Activated T-cell treated with anti-CD3 and anti-CD28 coated beads for 4 hours (primary cell): Measurements from ENCODE around the gene EVI5L.

Source experiments
- DNase-seq: peaks from one replicate; pipeline ENCODE4 v3.0.0-alpha.2; 2020

The EVI5L gene

DNA sequence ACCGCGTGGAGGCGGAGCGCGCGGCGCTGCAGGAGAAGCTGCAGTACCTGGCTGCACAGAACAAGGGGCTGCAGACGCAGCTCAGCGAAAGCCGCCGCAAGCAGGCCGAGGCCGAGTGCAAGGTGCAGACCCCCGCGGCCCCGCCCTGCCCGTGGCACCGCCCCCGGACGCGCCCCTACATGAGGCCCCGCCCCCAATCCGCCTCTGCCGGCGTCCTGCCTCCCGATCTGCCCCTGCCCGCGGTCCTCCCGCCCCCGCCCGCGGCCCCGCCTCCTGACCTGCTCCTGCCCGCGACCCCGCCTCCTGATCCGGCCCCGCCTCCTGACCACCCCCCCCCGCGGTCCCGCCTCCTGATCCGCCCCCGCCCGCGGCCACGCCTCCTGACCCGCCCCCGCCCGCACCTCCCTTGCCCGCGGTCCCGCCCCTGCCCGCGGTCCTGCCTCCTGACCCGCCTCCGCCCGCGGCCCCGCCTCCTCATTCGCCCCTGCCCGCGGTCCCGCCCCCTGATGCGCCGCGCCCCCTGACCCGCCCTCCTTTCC lies 32.5 kb downstream of the EVI5L start:
- DNase-seq: peak; percentile 62

DNA sequence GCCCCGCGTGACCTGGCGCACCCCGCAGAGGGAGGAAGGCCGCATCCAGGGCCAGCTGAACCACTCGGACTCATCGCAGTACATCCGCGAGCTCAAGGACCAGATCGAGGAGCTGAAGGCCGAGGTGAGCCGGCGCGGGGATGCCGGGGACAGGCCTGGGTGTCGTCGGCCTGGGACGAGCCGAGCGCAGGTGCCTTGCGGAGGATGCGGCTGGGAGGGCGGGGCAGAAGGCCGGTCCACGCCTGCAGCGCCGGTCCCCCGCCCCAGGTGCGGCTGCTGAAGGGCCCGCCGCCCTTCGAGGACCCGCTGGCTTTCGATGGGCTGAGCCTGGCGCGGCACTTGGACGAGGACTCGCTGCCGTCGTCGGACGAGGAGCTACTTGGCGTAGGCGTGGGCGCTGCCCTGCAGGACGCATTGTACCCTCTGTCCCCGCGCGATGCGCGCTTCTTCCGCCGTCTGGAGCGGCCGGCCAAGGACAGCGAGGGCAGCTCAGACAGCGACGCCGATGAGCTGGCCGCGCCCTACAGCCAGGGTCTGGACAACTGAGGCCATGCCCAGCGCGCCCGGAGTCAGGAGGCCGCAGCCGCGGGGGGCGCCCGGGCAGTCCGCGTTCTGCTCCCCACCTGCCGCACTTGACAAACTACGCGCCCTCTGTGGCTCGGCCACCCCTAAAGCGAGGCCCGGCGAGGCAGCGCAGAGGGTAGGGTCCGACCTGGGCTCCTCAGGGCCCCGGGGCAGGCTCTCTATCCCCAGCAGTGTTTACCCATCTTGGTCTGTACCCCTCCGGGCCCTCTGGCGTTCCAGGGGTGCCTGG lies 33.3 kb downstream of the EVI5L start:
- no peak for DNase-seq

DNA sequence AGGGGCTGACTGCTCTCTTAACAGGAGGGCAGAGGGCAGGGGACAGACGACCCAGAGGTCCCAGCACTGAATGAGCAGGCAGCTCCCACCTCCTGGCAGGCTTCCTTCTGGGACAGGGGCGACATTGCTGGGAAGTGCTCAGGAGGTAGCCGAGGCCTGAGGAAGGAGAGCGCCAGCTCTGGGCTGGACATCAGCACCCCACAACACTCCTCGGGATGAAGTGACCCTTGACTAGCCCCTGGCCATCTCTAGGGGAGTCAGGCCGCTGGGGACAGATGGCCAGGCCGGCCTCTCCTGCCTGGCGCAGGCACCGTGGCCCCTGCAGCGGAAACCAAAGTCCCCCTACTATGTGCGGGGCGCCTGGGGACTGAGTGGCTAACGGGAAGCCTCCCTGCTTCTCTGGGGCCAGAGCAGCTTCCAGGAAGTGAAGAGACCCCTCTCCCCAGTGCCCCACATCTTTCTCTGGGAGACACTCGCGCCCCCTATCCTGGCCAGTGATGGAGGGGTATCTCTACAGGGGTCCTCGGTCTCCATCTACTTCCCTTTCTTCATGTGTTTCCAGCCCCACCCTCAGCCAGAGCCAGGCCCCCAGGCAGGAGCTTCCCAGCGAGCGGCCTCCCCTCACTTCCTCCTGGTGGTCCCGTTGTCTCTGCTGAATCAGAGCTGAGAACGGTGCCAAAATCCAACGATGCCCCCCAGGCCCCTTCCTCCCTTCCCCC lies 34.1 kb downstream of the EVI5L start:
- no peak for DNase-seq

DNA sequence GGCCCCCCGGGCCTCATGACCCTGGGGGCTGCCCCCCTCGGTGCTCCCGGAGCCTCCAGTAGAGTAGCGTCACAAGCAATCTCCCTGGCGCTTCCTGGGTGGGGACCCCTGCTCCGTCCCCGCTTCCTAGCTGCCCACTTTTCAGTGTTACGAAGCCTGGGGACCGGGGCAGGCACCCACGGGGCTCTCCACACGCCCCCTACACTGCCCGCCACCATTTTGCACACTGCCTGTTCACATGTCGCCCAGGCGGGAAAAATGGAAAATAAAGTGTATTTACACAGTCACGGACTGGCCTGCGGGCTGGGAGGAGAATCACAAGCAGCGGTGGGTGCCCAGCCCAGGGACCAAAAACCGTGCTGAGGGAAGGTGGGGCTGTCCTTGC lies 34.7 kb downstream of the EVI5L start:
- no peak for DNase-seq

DNA sequence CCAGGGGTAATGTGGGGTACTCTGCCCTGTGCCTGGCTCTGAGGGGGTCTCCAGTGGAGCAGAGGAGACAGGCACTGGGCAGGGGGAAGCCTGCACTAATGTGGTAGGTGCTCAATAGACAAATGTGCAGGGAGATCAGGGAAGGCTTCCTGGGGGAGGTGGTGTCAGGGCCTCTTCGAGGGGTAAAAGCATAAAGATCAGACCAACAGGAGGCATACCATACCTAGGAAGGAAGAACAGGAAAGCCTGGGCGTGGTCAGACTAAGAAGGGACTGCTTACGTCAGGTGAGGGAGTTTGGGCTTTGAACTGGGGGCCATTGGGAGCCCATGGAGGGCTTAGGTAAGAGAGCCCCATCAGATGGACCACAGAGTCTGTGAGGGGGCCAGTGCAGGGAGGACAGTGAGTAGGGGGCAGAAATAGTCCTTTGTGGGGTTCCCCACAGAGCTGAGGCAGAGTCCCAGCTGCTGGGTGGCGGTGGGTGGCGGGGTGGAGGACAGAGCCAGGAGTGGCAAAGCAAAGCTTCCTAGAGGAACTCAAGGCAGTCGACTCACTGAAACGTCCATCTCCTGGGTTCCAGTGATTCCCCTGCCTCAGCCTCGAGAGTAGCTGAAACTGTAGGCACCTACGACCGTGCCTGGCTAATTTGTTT lies 35.4 kb downstream of the EVI5L start:
- DNase-seq: no peak

DNA sequence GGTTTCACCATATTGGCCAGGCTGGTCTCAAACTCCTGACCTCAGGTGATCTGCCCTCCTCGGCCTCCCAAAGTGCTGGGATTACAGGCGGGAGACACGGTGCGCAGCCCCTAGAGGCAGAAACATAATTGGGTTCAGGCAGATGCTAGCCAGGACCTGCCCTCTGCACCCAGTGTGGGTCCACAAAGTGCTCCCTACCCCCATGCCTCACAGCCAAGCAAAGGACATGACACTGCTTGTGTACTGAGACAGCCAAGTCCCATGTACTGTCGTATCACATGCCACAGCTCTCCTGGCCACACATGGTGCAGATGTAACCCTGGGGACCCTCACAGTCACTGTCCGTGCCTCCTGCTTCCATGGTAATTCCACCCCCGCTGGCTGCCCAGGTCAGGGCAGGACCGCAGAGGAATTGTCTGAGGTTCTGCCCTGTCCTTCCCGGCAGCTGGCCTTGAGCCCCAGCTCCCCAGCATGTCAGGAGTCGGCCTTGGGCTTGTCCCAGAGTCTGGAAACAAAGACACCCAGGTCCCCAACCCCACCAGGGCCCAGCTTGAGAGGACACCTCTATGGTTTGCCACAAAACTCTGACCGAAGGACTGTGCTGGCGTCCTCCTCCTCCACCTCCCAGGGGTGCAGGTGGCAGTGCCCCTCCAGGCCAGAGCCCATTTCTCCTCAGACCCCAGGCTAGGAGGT lies 36.5 kb downstream of the EVI5L start:
- no peak for DNase-seq

DNA sequence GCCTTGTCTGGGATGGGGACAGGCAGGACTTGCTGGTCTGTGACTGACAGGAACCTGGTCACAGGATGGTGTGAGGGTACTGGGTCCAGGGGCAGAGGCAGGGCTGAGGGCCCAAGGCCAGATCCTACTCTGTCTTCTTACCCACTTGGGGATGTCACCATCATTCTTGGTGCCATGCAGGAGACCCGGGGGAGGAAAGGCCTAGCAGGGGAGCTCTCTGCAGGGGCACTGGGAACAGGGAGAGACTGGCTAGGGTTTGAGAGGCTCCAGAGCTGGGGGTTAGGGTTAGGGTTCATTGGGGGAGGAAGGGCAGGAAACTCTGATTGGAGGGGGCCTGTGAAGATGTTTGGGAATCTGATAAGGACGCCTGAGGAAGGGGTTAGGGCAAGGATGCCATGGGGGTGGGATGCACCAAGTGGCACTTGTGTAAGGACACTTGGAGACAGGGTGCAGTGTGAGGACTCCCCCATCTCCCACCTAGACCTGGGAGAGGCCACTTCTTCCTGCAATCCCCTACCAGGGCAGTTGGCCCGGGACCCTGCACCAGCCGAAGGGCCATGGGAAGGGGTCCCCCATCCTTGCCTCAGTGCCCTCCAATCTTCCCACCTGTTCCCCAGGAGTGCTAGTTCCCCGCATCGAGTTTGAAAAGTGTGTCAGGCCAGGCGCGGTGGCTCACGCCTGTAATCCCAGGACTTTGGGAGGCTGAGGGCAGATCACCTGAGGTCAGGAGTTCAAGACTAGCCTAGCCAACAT lies 37.2 kb downstream of the EVI5L start:
- DNase-seq: no peak

DNA sequence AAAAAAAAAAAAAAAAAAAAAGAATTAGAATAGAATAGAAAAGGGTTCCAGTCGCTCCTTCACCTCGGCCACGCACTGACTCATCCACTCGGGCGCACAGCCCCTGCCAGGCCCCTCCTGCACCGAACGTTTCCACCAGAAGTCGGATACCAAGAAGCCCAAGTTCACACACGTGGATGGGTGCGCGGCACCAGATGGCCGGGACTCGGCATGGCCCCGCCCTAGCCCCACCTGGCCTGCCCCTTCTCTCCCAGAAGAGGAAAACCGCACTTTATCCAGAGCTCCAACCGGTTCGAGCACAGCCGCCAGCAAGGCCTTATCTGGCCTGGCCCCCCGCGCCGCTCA lies 38.3 kb downstream of the EVI5L start:
- DNase-seq: no peak

DNA sequence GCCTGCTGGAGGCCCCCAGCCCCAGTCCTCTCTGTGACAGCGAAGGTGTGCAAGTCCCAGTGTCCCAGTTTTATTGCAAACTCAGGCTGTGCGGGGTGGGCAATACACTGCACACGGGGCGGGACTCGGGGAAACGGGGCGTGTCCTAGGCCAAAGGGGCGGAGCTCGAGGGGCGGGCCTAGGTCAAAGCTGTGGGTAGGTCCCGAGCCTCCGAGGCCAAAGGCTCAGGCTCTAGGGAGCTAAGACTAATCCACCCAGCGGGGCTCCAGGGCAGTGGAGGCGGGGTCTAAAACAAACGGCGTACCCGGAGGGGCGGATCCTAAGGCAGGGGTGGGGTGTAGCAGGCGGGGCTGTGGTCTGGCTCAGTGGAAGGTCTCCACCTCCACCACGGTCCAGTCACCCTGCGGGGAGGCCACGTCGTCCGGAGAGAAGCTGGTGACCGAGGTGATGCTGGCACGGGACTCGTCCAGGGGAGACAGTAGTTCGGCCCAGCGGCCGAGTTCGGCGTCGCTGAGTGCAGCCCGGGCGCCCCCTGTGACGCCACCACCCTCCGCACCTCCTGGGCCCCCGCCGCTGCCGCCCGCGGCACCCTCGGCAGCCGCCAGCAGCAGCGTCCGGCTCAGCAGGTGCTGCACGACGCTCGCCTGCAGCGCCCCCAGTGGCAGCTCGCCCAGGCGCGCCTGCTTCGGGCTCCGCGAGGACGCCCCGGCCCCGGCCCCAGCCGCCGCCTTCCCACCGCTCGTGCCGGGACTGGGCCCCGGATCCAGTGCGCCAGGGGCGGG lies 38.8 kb downstream of the EVI5L start:
- DNase-seq: peak; percentile 66

DNA sequence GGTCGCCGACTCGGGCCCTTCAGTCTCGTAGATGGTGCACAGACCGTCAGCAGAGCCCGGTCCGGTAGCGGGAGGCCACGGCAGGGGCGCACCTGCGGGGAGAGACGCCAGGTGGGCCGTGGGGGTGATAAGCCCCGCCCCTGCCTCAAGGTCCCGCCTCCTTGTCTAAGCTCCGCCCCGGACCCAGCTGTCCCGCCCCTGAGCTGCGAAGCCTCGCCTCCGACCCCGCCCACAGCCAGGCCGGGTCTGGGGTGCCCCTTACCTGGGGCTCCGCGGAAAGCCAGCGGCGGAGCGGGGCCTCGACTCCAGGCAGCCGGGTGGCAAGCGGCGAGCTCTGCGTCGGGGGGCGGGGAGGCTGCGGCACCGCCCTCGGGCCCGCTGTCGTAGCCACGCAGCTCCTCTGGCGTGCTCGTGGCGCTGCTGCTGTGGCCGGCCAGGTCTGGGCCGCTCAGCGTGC lies 39.5 kb downstream of the EVI5L start:
- peak; percentile 77 for DNase-seq

DNA sequence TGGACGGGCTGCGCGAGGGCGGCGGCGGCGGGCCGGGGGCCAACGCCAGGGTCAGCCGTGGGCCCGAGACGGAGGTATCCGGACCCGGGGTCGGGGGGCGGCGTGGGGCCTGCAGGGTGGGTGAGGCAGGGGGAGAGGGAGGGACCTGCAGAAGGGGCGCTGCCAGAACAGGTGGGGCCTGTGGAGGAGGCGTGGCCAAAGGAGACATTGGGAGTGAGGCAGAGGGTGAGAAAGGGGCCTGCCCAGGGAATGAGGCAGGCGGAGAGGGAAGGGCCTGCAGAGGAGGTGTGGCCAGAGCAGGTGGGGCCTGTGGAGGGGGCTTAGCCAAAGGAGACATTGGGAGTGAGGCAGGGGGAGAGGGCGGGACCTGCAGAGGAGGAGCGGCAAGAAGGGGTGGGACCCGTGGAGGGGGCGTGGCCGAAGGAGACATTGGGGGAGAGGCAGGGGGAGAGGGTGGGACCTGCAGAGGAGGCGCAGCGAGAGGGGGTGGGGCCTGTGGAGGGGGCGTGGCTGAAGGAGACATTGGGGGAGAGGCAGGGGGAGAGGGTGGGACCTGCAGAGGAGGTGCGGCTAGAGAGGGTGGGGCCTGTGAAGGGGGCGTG lies 40.0 kb downstream of the EVI5L start:
- peak; percentile 35 for DNase-seq

DNA sequence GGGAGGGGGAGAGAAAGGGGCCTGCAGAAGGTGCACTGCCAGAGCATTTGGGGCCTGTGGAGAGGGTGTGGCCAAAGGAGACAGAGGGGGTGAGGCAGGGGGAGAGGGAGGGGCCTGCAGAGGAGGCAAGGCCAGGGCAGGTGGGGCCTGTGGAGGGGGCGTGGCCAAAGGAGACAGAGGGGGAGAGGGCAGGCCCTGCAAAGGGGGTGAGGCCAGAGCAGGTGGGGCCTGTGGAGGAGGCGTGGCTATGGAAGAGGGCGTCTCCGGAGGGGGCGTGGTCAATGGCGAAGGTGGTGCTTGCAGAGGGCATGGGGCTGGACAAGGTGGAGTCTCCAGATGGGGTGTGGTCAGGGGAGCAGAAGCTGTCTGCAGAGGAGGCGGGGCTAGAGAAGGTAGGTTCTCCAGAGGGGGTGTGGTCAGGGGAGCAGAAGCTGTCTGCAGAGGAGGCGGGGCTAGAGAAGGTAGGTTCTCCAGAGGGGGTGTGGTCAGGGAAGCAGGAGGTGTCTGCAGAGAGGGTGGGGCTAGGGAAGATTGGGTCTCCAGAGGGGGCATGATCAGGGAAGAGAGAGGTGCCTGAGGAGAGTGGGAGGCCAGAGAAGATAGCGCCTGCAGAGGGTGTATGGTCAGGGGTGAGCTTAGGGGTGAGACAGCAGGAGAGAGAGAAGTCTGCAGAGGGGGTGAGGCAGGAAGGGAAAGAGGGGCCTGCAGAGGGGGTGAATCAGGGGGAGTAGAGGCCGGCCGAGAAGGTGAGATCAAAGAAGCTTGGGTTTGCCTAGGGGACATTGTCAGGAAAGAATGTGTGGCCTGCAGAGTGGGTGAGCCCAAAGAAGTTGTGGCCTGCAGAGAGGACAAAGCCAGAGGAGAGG lies 40.8 kb downstream of the EVI5L start:
- no peak for DNase-seq

DNA sequence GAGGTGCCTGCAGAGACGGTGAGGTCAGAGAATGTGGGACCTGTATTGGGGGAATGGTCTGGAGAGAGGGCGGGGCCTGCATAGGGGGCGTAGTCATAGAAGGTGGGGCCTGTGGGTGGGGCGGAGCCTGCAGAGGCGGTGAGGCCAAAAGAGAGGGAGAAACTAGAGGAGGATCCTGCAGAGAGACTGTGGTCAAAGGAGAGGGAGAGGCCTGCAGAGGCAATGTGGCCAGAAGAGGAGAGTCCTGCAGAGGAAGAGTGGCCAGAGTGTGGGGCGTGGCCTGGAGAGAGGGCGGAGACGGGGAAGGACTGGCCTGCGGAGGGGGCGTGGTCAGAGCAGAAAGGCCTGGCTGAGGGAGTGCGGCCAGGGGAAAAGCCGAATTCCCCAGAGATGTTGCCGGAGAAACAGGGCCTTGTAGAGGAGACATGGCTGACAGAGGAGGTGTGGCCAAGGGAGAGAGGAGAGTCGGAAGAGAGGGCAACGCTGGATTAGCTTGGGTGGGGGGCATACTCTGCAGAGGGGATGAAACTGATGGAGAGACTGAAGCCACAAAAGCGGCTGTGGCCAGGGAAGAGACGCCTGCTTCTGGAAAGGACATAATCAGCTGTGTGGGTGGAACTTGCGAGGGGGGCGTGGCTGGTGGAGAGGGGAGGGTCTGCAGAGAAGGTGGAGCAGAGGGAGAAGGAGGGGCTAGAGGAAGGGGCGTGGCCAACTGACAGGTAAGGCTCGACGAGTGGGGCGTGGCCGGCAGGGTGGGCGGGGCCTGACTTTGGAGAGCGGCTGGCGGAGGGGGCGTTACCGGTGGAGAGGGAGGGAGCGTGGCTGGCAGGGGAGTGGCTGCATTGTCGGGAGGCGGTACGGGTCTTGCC lies 41.7 kb downstream of the EVI5L start:
- DNase-seq: peak; percentile 69

DNA sequence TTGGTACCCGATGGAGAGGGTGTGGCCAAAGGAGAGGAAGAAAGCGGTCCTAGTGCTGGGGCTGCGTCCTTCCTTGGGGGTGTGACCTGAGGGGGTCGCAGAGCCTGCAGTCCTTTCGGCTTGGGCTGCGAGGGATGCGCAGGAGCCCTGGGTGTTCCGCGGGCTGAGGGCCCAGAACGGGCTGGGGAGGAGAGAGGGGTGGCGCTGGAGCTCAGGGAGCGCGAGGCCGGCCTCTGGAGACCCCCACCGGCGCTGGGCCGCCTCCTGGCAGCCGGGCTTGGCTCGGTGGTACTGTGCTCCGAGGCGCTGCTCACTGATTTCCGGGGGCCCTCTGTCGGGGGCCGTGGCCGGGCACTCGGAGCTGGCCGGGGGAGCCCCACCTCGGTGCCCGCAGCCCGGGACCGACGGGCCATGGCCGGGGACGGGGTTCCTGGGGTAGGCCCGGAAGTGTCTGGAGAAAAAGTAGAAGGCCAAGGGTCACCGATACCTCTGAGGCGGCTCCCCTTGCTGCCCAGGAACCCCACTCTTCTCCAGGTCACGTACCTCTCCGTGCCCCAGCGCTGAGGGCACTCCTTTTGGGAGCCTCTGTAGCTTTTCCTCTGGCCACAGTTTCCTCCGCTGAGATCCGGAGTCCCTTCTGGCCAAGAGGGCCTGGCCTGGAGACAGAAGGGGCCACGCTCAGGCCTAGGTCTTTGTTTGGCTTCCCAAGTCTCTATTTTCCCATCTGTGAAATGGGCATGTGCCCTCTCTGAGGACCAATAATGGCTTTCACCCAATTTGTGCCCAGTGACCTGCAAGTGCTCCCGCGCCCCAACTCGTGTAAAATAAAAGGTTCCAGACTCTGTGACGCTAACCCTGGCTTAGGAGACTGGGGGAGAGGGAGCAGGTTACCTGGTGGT lies 42.5 kb downstream of the EVI5L start:
- DNase-seq: no peak

DNA sequence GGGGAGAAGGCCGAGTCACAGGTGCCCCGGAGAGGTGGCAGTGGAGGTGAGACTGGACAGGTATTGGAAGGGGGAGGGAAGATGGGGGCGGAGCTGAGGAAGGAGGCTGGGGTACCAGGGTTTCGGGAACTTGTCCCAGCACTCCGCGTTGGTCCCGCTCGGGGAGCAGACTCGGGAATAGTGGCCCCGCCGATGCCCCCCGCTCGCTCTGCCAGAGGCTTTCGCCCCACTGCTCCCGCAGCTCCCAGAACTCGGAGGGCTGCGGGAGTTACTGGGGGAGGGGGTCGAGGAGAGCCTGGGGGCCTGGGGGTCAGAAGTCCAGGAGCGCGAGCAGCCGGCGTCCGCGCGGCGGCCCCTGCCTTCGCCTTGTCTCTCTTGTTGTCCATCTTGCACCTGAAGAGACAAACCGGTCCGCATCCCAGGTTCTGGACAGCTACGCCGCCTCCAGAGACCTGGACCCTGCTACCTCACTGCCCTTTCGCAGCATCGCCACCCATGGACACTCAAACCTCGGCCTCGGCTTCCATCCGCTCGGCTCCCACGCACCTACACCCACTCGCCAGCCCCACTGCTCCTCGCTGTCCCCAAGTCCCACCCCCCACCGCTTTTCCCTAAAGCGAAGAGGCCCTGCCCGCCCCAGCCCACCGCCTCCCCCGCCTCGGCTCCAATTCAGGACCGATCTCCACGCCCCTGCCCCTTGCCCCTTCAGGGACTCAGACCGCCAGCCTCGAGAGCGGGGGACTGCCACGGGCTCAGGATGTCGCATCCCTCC lies 43.5 kb downstream of the EVI5L start:
- no peak for DNase-seq

DNA sequence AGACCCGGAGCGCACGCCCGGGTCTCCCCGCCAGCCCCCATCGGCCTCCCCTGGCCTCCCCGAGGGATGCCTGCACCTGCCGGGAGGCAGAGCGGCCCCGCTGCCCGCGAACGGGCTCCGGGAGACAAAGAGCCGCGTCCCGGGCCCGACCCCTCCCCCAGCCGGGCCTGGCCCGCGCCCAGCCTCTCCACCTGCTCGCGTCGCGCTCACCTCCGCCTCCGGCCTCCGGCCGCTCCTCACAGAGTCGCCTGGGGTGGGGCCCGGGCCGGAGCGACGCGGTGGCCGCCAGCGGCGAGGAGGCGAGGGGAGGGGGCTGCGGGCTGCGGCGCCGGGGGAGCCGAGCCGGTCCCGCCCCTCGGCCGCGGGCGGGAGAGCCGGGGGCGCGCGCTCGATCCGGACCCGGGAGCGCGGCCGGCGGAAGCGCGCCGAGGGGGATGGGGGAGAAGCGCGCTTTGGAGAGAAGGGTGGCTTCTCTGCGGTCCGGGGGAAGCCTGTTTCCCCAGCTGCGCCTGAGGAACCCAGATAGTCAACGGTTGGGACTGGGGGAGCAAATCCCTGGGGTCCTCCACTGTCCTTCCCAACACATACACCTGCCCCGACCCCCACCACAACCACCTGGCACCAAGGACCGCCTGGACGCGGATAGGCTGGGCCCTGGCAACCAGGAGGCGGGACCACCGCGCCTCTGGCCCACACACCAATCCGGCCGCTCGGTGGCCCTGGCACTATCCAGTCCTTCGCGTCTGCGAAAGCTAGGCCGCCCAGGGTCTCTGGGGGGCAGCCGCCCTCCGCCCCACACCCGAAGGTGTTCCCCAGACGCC lies 44.3 kb downstream of the EVI5L start, which contains the start of gene PRR36:
PRR36 (minus strand) TSS at position 315 of the 821 bp plus-strand sequence. CDS start 701 bp downstream, outside the sequence.
- DNase-seq: no peak
